ENCODE measurements around the gene COMP.

- no peak for TF ChIP-seq POLR2A (IDR thresholded peaks at IDR 0.05)
- no peak for TF ChIP-seq CTCF (IDR thresholded peaks at IDR 0.05)
Observed at GRCh38 chr19:18809149-18809868, 18.2 kb upstream of the COMP start.

Measured in esophagus squamous epithelium (tissue), 4 donors.